ENCODE data around the gene ESYT3. TPM values are rescaled to one million over a fixed set of nuclear protein-coding genes. Genes with fewer than 3 reads are reported as not detected.
"Not testable (repeated sequence)": the region's sequence is repeated elsewhere in the genome, so short reads cannot be mapped to it uniquely, and the experiment has no call there.

The ESYT3 gene
- total RNA-seq, 2 donors from 2014 or later: 2.0 to 6.0 TPM

DNA sequence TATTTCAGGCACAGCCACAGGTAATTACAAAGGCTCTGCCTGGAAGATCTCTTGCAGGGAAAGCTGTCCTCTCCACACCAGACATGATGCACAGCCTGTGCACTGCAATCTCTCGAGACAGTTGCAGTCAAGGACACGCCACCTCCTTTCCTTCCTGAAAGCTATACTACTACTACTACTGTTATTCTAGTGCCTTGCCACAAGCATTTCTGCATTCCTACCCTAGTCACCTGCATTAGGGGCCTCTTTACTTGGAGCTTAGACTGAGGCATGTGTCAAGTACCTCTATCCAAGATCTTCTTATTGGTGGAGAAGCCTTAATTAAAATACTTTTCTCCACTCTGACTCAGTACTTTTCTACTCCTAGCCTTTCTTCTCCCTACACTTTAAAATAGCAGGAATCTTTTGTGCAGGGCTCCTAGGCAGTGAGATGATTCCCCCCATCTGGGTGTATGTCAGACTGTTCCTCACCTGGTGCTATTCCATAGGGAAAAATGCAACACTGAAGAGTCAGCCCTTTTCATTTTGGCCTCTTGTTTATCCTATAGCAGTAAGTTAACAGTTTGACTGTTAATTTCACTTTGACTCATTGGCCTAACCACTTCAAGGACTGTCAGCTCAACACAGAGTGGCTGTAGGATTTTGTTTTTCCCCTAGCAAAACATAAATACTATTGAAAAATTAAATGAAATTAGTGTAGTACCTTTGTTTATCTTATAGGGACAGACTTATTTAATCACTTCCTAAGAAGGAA lies 78.9 kb downstream of the ESYT3 start:
- H3K9me3 ChIP-seq: peaks cover 0 to 6% (median 0%) of the 10 kb centered on the region in 3 donors
- TF ChIP-seq, protein P1, sequence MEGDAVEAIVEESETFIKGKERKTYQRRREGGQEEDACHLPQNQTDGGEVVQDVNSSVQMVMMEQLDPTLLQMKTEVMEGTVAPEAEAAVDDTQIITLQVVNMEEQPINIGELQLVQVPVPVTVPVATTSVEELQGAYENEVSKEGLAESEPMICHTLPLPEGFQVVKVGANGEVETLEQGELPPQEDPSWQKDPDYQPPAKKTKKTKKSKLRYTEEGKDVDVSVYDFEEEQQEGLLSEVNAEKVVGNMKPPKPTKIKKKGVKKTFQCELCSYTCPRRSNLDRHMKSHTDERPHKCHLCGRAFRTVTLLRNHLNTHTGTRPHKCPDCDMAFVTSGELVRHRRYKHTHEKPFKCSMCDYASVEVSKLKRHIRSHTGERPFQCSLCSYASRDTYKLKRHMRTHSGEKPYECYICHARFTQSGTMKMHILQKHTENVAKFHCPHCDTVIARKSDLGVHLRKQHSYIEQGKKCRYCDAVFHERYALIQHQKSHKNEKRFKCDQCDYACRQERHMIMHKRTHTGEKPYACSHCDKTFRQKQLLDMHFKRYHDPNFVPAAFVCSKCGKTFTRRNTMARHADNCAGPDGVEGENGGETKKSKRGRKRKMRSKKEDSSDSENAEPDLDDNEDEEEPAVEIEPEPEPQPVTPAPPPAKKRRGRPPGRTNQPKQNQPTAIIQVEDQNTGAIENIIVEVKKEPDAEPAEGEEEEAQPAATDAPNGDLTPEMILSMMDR (IDR thresholded peaks at IDR 0.05): no peak
- no peak for TF ChIP-seq POLR2A (IDR thresholded peaks at IDR 0.05)
- H3K4me3 ChIP-seq: no peak overlapping the region
- no peaks in the 10 kb centered on the region for H3K27me3 ChIP-seq
- no peaks in the 10 kb centered on the region for H3K4me1 ChIP-seq
- 68 to 80% methylated on average over 2 of the region's 2 CpGs for WGBS, 2 donors
- no peak overlapping the region for H3K27ac ChIP-seq
- intact Hi-C loops (cut with DNase I): no loop called here
- no peak for DNase-seq
- peaks cover 2 to 4% of the 10 kb centered on the region in 2 donors for H3K36me3 ChIP-seq (replicated peaks in 1 of 2; ENCODE audit: insufficient read depth in 1 of 2, low read depth in 2 of 2)
- no peak for ATAC-seq

DNA sequence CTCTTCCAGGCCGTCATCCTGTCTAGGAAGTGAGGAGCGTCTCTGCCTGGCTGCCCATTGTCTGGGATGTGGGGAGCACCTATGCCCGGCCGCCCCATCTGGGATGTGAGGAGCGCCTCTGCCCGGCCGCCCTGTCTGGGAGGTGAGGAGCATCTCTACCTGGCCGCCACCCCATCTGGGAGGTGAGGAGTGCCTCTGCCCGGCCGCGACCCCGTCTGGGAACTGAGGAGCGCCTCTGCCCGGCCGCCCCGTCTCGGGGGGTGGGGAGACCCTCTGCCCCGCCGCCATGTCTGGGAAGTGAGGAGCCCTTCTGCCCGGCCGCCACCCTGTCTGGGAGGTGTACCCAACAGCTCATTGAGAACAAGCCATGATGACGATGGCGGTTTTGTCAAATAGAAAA lies 87.0 kb downstream of the ESYT3 start:
- ATAC-seq; DNase-seq; H3K36me3 ChIP-seq (replicated peaks in 1 of 2; ENCODE audit: insufficient read depth in 1 of 2, low read depth in 2 of 2); H3K4me1 ChIP-seq; H3K9me3 ChIP-seq; H3K27ac ChIP-seq; intact Hi-C loops (cut with DNase I); H3K27me3 ChIP-seq; H3K4me3 ChIP-seq: not testable (repeated sequence)
- WGBS, 2 donors: 95 to 99% methylated on average over 11 to 19 of the region's 23 CpGs

Other genes starting within 250 kb of the ESYT3 start
- gene ARMC8, start 247.3 kb upstream of the ESYT3 start, total RNA-seq: 100 to 1,000 TPM in 1 of 2 donors, 10 to 100 TPM in 1; 29.8 to 103 TPM
- gene NME9, start 104.8 kb upstream of the ESYT3 start, total RNA-seq: 1 to 10 TPM in 1 of 2 donors, not detected in 1; 1.3 TPM
- 10 to 100 TPM in 1 of 2 donors, 1 to 10 TPM in 1; 9.9 to 20.1 TPM for gene MRAS, start 86.0 kb upstream of the ESYT3 start, total RNA-seq
- 10 to 100 TPM; 36.9 to 37.4 TPM for gene CEP70, start 159.6 kb downstream of the ESYT3 start, total RNA-seq
- gene FAIM, start 174.2 kb downstream of the ESYT3 start, total RNA-seq: 10 to 100 TPM; 29.3 to 34.0 TPM

Measured in body of pancreas (tissue), 4 donors.